Measurements from ENCODE around the gene GATA5.
A peak's percentile ranks its signal among the peaks of the same experiment; 100 is the strongest.

GATA5 gene

GRCh38 chr20:62486484-62486883, 10.7 kb upstream of the GATA5 start:
- DNase-seq, result no peak

DNA sequence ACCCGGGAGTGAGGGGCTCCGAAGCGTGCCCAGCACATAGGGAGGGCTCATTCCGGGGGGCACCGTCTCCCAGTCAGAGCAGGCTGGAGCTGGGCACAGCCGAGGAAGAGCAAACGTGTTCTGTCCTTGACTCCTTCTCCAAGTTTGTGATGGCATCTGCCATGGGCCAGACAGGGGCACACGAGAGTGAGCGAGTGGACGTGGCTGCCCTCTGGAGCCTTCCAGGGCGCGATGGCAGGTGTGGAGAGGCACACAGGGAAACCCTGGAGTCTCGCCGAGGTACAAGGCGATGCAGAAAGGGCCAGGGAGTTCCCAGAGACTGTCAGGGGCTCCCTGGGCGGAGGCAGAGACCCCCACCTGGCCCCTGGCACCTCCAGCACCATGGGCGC, 9.9 kb upstream of the GATA5 start:
- DNase-seq, result no peak

GRCh38 chr20:62485062-62485700, 9.4 kb upstream of the GATA5 start:
- DNase-seq, result no peak

GRCh38 chr20:62484478-62484877, 8.7 kb upstream of the GATA5 start:
- no peak for DNase-seq

DNA sequence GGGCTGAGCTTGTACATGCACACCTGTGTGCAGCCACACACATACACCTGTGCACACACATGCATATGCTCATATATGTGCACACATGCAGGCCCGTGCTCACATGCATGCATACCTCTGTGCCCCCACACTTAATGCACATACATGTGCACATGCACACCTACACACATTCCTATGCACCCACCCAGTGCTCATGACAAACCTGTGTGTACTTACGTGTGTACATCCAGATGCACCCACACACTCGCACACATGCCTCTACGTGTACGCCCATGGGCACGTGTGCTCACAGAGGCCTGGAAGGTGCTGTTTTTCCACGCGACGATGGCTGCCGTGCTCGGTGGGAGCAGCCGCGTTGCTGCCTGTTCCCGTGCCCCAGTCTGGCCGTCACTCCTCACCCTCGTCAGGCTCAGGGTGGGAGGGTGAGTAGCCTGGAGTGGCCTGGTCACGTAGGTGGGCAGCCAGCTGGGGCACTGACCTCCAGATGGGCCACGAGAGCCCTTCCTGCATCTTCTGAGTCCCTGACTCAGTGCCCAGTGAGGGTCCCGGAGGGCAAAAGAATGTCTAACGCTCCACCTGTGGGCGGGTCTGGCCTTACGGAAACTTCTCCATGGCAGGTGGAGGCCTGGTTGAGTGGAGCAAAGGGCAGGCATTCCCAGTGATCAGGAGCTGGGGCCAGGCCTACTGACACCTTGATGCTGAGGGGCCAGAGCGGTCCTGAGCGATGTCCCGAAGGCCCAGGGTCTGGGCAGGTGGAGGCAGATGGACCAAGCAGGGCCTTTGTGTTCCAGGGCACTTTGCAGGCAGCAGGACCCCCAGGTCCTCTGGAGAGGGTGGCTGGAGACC, 8.0 kb upstream of the GATA5 start:
- no peak for DNase-seq

DNA sequence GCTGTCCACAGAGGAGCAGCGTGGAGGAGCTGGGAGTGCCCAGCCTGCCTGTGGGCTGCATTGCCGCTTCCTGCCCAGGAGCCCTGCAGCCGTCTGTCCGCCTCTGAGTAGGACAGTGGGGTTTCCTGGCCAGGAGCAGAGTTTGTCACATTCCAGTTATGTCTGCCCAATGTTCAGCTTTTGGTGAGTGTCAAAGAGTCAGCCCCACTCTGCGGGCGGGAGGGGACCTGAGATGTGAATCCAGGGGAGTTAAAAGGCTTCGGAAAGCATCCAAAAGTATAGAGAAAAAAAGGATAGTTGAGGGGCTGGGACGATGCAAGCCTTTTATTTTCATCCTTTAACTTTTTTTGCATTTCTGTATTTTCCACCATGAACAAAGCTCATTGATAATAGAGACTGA, 7.2 kb upstream of the GATA5 start:
- DNase-seq, result no peak

DNA sequence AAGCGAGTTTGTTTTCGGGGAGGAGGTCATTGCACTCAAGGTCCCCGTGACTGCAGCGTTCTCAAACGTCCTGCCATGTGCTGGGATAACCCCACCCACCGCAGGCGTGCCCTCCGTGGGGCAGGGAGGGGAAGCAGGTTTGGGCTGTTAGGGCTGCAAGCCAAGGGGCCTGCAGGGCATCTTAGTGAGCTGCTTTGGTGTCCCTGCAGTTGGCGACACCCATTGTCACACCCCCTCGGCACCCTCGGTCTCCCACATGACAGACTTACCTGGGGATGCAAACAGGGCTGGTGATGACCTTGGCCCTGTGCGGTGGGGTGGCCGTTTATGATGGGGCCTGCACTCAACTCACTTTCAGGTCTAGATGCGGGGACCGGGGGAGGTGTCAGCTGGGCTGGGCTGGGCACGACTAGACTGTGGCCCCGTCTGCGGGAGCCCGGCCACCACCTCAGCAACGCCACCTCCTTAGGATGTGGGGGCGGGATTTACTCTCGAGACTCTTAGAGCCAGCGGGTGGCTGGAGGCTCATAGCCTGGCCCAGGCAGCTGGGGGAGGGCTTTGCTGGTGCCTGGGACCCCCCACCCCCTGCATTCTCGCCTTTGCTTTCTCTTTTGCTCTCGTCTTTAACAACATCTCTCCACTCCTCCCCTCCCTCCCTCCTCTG, 6.5 kb upstream of the GATA5 start:
- no peak for DNase-seq

DNA sequence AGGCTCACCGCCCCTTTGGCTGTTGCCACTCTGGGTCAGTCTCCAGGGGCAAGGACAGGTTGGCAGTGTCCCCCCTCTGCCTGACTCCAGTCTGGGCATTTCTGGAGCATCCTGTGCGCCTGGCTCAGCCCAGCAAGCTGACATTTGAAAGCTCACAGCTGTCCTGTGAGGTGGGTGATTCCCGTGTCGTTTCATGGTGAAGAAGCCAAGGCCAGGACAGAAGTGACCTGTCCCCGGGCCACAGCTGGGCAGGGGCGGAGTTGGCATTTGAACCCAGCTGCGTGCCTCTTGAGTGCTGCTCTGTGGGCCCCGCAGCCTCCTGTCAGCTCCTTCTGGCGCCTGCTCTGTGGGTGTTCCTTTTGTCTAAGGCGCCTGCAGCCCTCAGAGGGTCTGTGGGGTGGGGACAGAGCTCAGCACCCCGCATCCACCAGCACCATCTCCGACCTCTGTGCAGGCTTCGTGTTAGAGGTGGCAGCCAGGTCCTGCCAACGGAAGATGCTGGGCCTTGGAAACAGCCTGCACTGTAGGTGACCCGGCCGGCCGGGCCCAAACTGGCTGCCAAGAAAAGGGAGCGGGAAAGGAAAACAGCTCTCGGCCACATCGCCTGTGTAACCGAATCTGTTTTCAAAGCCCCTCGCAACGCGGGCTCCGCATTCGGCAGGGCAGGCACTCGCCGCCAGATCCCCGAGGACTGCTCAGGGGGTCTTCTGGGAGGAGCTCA, 5.8 kb upstream of the GATA5 start:
- no peak for DNase-seq

DNA sequence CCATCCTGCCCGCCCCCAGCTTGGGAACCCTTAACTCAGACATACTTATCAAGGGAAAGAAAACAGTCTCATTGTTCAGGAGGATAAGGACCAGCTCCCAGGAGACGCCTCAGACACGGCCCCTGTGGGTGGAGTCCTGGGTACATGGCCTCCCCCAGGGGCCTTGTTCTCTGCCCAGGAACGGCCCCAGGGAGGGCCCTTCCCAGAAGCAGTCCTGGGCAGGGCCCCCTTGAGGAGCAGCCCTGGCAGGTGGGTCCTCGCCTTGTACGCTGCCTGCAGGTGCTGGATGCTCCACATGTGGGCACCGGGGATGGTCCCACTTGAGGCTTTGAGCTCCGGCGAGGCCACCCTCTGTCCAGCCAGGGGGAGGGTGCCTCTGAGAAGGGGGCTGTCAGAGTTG, 4.5 kb upstream of the GATA5 start:
- peak; percentile 71 for DNase-seq

GRCh38 chr20:62479656-62480055, 3.9 kb upstream of the GATA5 start:
- no peak for DNase-seq

GRCh38 chr20:62479156-62479555, 3.4 kb upstream of the GATA5 start:
- no peak for DNase-seq

- DNase-seq, result no peak
These were observed 2.1 kb upstream of the GATA5 start for GRCh38 chr20:62477669-62478455.

- no peak for DNase-seq
These were observed 452 bp upstream of the GATA5 start for GRCh38 chr20:62476056-62476838.

DNA sequence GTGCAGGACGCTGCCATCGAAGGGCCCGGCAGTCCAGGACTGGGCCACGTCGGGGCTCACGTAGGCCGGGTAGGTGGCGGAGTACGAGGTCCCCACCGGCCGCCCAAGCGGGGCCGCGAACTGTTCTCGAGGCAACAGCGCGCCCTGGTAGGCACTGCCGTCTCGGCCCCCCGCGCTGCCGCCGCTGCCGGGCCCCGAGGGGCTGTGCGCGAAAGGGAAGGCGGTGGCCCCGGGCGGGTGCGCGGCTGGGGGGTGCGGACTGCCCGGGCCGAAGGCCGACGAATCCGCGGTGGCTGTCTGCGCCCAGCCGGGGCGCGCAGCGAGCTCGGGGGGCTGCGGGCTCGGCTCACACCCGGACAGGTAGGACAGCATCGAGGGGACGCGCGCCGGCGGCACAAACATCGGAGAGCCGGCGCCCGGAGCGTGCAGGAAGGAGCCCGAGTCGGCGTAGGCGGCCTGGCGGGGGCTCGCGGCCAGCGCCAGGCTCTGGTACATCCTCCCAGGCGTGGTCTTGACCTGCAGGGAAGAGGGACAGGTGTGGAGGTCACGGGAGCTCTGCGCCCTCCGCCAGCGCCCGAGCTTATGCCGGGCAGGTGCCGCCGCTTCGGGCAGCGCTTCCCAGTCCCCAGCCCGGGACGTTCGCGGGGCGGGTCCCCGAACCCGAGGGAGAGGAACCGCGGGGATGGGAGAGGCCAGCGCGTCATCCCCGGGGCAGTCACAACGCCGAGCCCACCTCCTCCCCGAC, 596 bp downstream of the GATA5 start:
- DNase-seq, result no peak

GRCh38 chr20:62474604-62475026, 1.2 kb downstream of the GATA5 start:
- DNase-seq, result no peak

GRCh38 chr20:62473717-62474603, 1.8 kb downstream of the GATA5 start:
- no peak for DNase-seq

DNA sequence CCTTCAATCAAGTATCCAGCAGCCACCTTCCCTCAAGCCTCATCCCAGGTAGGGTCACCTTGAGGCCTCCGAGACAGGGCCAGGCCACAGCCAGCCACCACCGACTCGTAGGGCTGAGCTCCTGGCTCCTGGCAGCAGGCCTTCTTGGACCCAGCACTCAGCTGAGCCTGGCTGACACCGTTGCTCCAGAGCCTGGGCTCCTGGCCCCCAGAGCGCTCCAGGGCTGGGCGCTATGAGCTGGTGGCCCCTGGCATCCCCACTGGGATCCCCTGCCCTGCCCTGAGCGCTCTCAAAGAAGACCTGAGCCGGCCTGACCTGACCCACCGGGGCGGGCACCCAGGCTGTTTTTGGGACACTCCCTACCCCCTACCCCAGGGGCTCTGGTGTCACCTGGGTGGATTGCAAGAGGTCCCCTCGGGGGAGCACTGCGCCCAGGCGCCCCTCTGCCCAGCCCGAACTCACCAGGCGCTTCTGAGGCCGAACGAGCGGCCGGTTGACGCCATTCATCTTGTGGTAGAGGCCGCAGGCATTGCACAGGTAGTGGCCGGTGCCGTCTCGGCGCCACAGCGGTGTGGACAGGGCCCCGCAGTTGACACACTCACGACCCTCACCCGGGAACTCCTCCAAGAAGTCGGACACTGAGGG, 2.7 kb downstream of the GATA5 start:
- no peak for DNase-seq

GRCh38 chr20:62472138-62472940, 3.5 kb downstream of the GATA5 start:
- no peak for DNase-seq

Data from NCI-H1436 treated with DMSO at 0.1 percent for 48 hours (cell line).